HG03558 (cell line): ENCODE data around the gene AOC1.
"Not testable (repeated sequence)": the region's sequence is repeated elsewhere in the genome, so short reads cannot be mapped to it uniquely, and the experiment has no call there.

ENCODE experiments used
- ATAC-seq: cut with Tn5 transposase; IDR thresholded peaks from one replicate; pipeline ENCODE4 v1.9.1; 2021; ENCODE audit warnings: moderate number of reproducible peaks; ENCODE audit not compliant: unreplicated experiment; ENCODE audit errors: extremely low read depth

The AOC1 gene

GRCh38 chr7:150890853-150891584 lies 38.7 kb downstream of the AOC1 start:
- no peak for ATAC-seq

GRCh38 chr7:150891740-150892139 lies 39.4 kb downstream of the AOC1 start:
- no peak for ATAC-seq

- no peak for ATAC-seq
Measured at GRCh38 chr7:150895809-150896208, 43.5 kb downstream of the AOC1 start.

- ATAC-seq = no peak
Measured at GRCh38 chr7:150896562-150897209, 44.4 kb downstream of the AOC1 start.

GRCh38 chr7:150897502-150898474 lies 45.5 kb downstream of the AOC1 start:
- ATAC-seq = no peak

- ATAC-seq = no peak
Measured at GRCh38 chr7:150898475-150899011, 46.2 kb downstream of the AOC1 start.

GRCh38 chr7:150900675-150901074 lies 48.4 kb downstream of the AOC1 start:
- no peak for ATAC-seq

GRCh38 chr7:150901160-150902035 lies 49.1 kb downstream of the AOC1 start:
- no peak for ATAC-seq

GRCh38 chr7:150902078-150903033 lies 50.0 kb downstream of the AOC1 start:
- ATAC-seq = no peak

- no peak for ATAC-seq
Measured at GRCh38 chr7:150903606-150904005, 51.3 kb downstream of the AOC1 start.

GRCh38 chr7:150904011-150904909 lies 51.9 kb downstream of the AOC1 start:
- ATAC-seq = no peak

- ATAC-seq = no peak
Measured at GRCh38 chr7:150908173-150908572, 55.9 kb downstream of the AOC1 start.

- ATAC-seq = no peak
Measured at GRCh38 chr7:150909200-150909995, 57.1 kb downstream of the AOC1 start.

GRCh38 chr7:150910305-150910995 lies 58.1 kb downstream of the AOC1 start:
- not testable (repeated sequence) for ATAC-seq

GRCh38 chr7:150910996-150911422 lies 58.7 kb downstream of the AOC1 start:
- no peak for ATAC-seq
